Astrocyte (in vitro differentiated cells and primary cell): ENCODE results near the gene SOCS1. TPM values are rescaled to one million over a fixed set of nuclear protein-coding genes. Genes with fewer than 3 reads are reported as not detected.

Source experiments
- DNase-seq: peaks from one replicate; pipeline ENCODE4 v3.0.0-alpha.2; 2010; ENCODE audit warnings: low read depth
- FAIRE-seq: peaks from 2 replicates; lab custom pipeline; 2011; peaks lifted over from hg19 to GRCh38; lab: Jason Lieb, UNC
- H2AFZ ChIP-seq: 2 replicates; pipeline ENCODE4 v1.6.0; 2012; ENCODE audit warnings: low read depth, low read length, inconsistent platforms
- H3K27ac ChIP-seq: 2 replicates; pipeline ENCODE4 v1.5.1; 2011; ENCODE audit warnings: low read depth, low read length, inconsistent platforms
- H3K27me3 ChIP-seq: 2 replicates; pipeline ENCODE4 v1.6.0; 2011; ENCODE audit warnings: low read length, inconsistent platforms; ENCODE audit not compliant: insufficient read depth
- H3K36me3 ChIP-seq: 2 replicates; pipeline ENCODE4 v1.5.1; 2011; ENCODE audit warnings: low read length, inconsistent platforms; ENCODE audit not compliant: insufficient read depth
- H3K4me1 ChIP-seq: 2 replicates; pipeline ENCODE4 v1.5.1; 2011; ENCODE audit warnings: low read length, inconsistent platforms; ENCODE audit not compliant: insufficient read depth
- H3K4me2 ChIP-seq: 2 replicates; pipeline ENCODE4 v1.6.0; 2012; ENCODE audit warnings: low read length, inconsistent platforms
- H3K4me3 ChIP-seq: 2 replicates; pipeline ENCODE4 v1.5.1; 2011; ENCODE audit warnings: low read depth, mild to moderate bottlenecking, low read length, inconsistent platforms; ENCODE audit not compliant: insufficient read depth
- H3K79me2 ChIP-seq: 2 replicates; pipeline ENCODE4 v1.6.0; 2012; ENCODE audit warnings: mild to moderate bottlenecking, low read length, inconsistent platforms; ENCODE audit not compliant: insufficient read depth
- H3K9ac ChIP-seq: 2 replicates; pipeline ENCODE4 v1.6.0; 2012; ENCODE audit warnings: mild to moderate bottlenecking, low read length, inconsistent platforms
- H3K9me3 ChIP-seq: 2 replicates; pipeline ENCODE4 v1.5.1; 2012; ENCODE audit warnings: low read depth, mild to moderate bottlenecking, low read length, inconsistent platforms; ENCODE audit not compliant: insufficient read depth
- H4K20me1 ChIP-seq: 2 replicates; pipeline ENCODE4 v1.6.0; 2012; ENCODE audit warnings: low read length, inconsistent platforms; ENCODE audit not compliant: insufficient read depth
- H3K27ac Mint-ChIP-seq: one replicate; pipeline ENCODE4 v1.8.0; 2021; ENCODE audit warnings: mild to moderate bottlenecking, mixed read lengths; ENCODE audit not compliant: unreplicated experiment
- H3K27me3 Mint-ChIP-seq: one replicate; pipeline ENCODE4 v1.8.0; 2021; ENCODE audit warnings: low read depth, mixed read lengths; ENCODE audit not compliant: unreplicated experiment
- H3K36me3 Mint-ChIP-seq: one replicate; pipeline ENCODE4 v1.8.0; 2021; ENCODE audit warnings: low read depth, mixed read lengths; ENCODE audit not compliant: unreplicated experiment
- H3K4me1 Mint-ChIP-seq: one replicate; pipeline ENCODE4 v1.8.0; 2021; ENCODE audit warnings: low read depth, mixed read lengths; ENCODE audit not compliant: unreplicated experiment
- H3K4me3 Mint-ChIP-seq: one replicate; pipeline ENCODE4 v1.8.0; 2021; ENCODE audit warnings: mild to moderate bottlenecking, moderate library complexity, mixed read lengths; ENCODE audit not compliant: unreplicated experiment
- H3K9me3 Mint-ChIP-seq: one replicate; pipeline ENCODE4 v1.8.0; 2021; ENCODE audit warnings: mild to moderate bottlenecking, mixed read lengths; ENCODE audit not compliant: unreplicated experiment
- EZH2 ChIP-seq: IDR thresholded peaks from 2 replicates; pipeline ENCODE4 v1.6.1; 2012; ENCODE audit warnings: mild to moderate bottlenecking, low read length, inconsistent platforms; ENCODE audit not compliant: insufficient read depth
- total RNA-seq: library from RNA; stranded (reverse); gene quantifications from 2 replicates; pipeline ENCODE4 v1.2.1, GENCODE V29; 2021
- TF ChIP-seq, protein P1 (sequence below): IDR thresholded peaks from 2 replicates; pipeline ENCODE4 v1.5.1; 2011; ENCODE audit warnings: low read depth, mild to moderate bottlenecking, inconsistent platforms, low read length, moderate library complexity; ENCODE audit not compliant: insufficient read depth

The SOCS1 gene
- total RNA-seq, 1 donor from 2014 or later = 16.0 TPM

DNA sequence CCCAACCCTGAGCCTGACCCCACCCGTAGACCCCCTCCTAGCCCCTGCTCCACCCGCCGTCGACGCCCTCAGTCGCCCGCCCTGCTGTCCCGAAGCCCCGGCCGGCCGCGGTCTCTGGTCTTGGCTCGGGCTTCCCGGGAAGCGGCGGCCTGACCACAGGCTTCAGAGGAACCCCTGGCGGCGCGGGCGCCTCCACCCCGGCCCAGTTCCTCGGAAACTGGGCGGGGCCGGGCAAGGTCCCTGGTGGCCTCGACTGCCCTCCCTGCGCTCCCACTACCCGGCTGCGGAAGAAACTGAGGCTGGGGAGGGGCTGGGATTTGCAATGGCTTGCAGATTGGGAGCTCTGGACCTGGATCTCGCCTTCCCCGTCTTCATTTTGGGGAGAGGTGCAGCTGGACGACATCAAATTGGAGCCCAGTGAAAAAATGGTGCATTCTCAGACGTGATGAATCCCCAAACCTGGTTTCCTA, 692 bp upstream of the SOCS1 start:
- Histone ChIP-seq H3K36me3 (no peaks in the 10 kb centered on the region), H3K4me3 (peak overlapping the region; percentile 88), H3K4me1 (peaks cover 38% of the 10 kb centered on the region), H3K4me2 (peak overlapping the region; percentile 89), H3K27me3 (no peaks in the 10 kb centered on the region), H3K79me2 (peaks cover 29% of the 10 kb centered on the region), H2AFZ (peak overlapping the region; percentile 80), H3K9me3 (no peaks in the 10 kb centered on the region), H3K9ac (peak overlapping the region; percentile 95), H3K27ac (peak overlapping the region; percentile 95), H4K20me1 (peaks cover 35% of the 10 kb centered on the region)
- Mint-ChIP-seq H3K4me3 (peak overlapping the region; percentile 89), H3K9me3 (no peaks in the 10 kb centered on the region), H3K27ac (peak overlapping the region; percentile 96), H3K36me3 (peaks cover 2% of the 10 kb centered on the region), H3K27me3 (peaks cover 21% of the 10 kb centered on the region), H3K4me1 (peaks cover 25% of the 10 kb centered on the region)
- FAIRE-seq (no peak), DNase-seq (peak; percentile 36)
- TF ChIP-seq, protein P1, sequence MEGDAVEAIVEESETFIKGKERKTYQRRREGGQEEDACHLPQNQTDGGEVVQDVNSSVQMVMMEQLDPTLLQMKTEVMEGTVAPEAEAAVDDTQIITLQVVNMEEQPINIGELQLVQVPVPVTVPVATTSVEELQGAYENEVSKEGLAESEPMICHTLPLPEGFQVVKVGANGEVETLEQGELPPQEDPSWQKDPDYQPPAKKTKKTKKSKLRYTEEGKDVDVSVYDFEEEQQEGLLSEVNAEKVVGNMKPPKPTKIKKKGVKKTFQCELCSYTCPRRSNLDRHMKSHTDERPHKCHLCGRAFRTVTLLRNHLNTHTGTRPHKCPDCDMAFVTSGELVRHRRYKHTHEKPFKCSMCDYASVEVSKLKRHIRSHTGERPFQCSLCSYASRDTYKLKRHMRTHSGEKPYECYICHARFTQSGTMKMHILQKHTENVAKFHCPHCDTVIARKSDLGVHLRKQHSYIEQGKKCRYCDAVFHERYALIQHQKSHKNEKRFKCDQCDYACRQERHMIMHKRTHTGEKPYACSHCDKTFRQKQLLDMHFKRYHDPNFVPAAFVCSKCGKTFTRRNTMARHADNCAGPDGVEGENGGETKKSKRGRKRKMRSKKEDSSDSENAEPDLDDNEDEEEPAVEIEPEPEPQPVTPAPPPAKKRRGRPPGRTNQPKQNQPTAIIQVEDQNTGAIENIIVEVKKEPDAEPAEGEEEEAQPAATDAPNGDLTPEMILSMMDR = no peak
- TF ChIP-seq EZH2 = no peak

DNA sequence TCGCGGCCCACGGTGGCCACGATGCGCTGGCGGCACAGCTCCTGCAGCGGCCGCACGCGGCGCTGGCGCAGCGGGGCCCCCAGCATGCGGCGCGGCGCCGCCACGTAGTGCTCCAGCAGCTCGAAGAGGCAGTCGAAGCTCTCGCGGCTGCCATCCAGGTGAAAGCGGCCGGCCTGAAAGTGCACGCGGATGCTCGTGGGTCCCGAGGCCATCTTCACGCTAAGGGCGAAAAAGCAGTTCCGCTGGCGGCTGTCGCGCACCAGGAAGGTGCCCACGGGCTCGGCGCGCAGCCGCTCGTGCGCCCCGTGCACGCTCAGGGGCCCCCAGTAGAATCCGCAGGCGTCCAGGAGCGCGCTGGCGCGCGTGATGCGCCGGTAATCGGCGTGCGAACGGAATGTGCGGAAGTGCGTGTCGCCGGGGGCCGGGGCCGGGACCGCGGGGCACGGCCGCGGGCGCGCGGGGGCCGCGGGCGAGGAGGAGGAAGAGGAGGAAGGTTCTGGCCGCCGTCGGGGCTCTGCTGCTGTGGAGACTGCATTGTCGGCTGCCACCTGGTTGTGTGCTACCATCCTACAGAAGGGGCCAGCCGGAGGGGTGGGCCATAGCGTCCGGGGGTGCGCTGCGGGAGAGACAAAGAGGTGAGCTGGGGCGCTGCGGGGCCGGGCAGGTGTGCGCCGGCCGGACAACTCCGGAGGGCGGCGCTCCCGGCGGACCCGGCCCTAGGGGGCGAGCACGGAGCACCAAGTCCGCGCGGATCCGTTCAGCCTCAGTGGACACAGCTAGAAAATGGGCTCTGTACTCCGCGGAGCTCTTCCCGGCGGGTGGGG, 879 bp downstream of the SOCS1 start:
- peaks cover 25% of the 10 kb centered on the region for H3K4me1 Mint-ChIP-seq

More for the DNA sequence above, 879 bp downstream of the SOCS1 start:
- Histone ChIP-seq H3K36me3 (no peaks in the 10 kb centered on the region), H2AFZ (peak overlapping the region; percentile 30), H3K79me2 (peaks cover 29% of the 10 kb centered on the region), H3K9me3 (no peaks in the 10 kb centered on the region), H3K9ac (peak overlapping the region; percentile 95), H3K27ac (peak overlapping the region; percentile 79), H3K4me1 (peaks cover 40% of the 10 kb centered on the region), H3K27me3 (no peaks in the 10 kb centered on the region), H4K20me1 (peaks cover 47% of the 10 kb centered on the region), H3K4me2 (peak overlapping the region; percentile 89), H3K4me3 (peak overlapping the region; percentile 62)
- Mint-ChIP-seq H3K27ac (no peak overlapping the region), H3K27me3 (peaks cover 13% of the 10 kb centered on the region), H3K9me3 (no peaks in the 10 kb centered on the region), H3K4me3 (peak overlapping the region; percentile 86), H3K36me3 (peaks cover 2% of the 10 kb centered on the region)
- no peak for FAIRE-seq
- peak; percentile 56 for DNase-seq
- TF ChIP-seq EZH2 = no peak
- TF ChIP-seq, protein P1 = no peak
